ENCODE data around the gene JAKMIP3. TPM values are rescaled to one million over a fixed set of nuclear protein-coding genes. Genes with fewer than 3 reads are reported as not detected.

The JAKMIP3 gene
- total RNA-seq, 1 experiment from 2014 or later: 5.6 TPM

- TF ChIP-seq EZH2 (IDR thresholded peaks at IDR 0.05; ENCODE audit: low read depth): no peak
- TF ChIP-seq CTCF (conservative IDR thresholded peaks at IDR 0.05): no peak
These were observed 43.8 kb downstream of the JAKMIP3 start for GRCh38 chr10:132109341-132110110.

GRCh38 chr10:132110111-132110521 is 44.4 kb downstream of the JAKMIP3 start:
- Histone ChIP-seq H2AFZ (no peak overlapping the region), H3F3A (ENCODE audit: insufficient read depth, low read depth) (no peaks in the 10 kb centered on the region), H3K27me3 (ENCODE audit: insufficient read depth, low read depth) (no peaks in the 10 kb centered on the region), H4K20me1 (ENCODE audit: insufficient read depth) (no peaks in the 10 kb centered on the region), H3K27ac (no peak overlapping the region), H3K9me3 (ENCODE audit: insufficient read depth, low read depth) (no peaks in the 10 kb centered on the region), H3K79me2 (ENCODE audit: low read depth) (no peaks in the 10 kb centered on the region), H3K36me3 (ENCODE audit: low read depth) (no peaks in the 10 kb centered on the region), H3K4me1 (replicated peaks; ENCODE audit: insufficient read depth) (no peaks in the 10 kb centered on the region), H3K9me2 (ENCODE audit: insufficient read depth) (no peaks in the 10 kb centered on the region), H3K4me2 (no peak overlapping the region), H3K4me3 (no peak overlapping the region)
- no TSS peak for BruUV-seq (replicated peaks)
- ChIA-PET POLR2A (ENCODE audit: unreplicated experiment) (no interaction called here), CTCF (no interaction called here)
- intact Hi-C loops (cut with micrococcal nuclease; ENCODE audit: unreplicated experiment): no loop called here
- TF ChIP-seq EZH2 (IDR thresholded peaks at IDR 0.05; ENCODE audit: low read depth) (no peak), CTCF (conservative IDR thresholded peaks at IDR 0.05) (no peak)
- no peak for DNase-seq

More at GRCh38 chr10:132109341-132110110, 43.8 kb downstream of the JAKMIP3 start:
- no peaks in the 10 kb centered on the region for H3K9me2 ChIP-seq (ENCODE audit: insufficient read depth)
- no peak overlapping the region for H3K4me3 ChIP-seq
- ChIA-PET POLR2A (ENCODE audit: unreplicated experiment) (no interaction called here), CTCF (interaction anchor here (0.7 kb wide), 1 partner anchor 9 kb away, joined by 3 read pairs; no protein-coding TSS in a partner anchor)
- H4K20me1 ChIP-seq (ENCODE audit: insufficient read depth): no peaks in the 10 kb centered on the region
- H3K79me2 ChIP-seq (ENCODE audit: low read depth): no peaks in the 10 kb centered on the region
- H3K4me2 ChIP-seq: no peak overlapping the region
- H3K36me3 ChIP-seq (ENCODE audit: low read depth): no peaks in the 10 kb centered on the region
- H2AFZ ChIP-seq: no peak overlapping the region
- H3F3A ChIP-seq (ENCODE audit: insufficient read depth, low read depth): no peaks in the 10 kb centered on the region
- no peaks in the 10 kb centered on the region for H3K9me3 ChIP-seq (ENCODE audit: insufficient read depth, low read depth)
- no peaks in the 10 kb centered on the region for H3K4me1 ChIP-seq (replicated peaks; ENCODE audit: insufficient read depth)
- H3K27ac ChIP-seq: no peak overlapping the region
- no TSS peak for BruUV-seq (replicated peaks)
- no peaks in the 10 kb centered on the region for H3K27me3 ChIP-seq (ENCODE audit: insufficient read depth, low read depth)
- DNase-seq: no peak
- intact Hi-C loops (cut with micrococcal nuclease; ENCODE audit: unreplicated experiment): no loop called here

- DNase-seq: no peak
- BruUV-seq (replicated peaks): no TSS peak
- no peak overlapping the region for H3K27ac ChIP-seq
- H3K4me2 ChIP-seq: no peak overlapping the region
- no peaks in the 10 kb centered on the region for H3K36me3 ChIP-seq (ENCODE audit: low read depth)
- ChIA-PET POLR2A (ENCODE audit: unreplicated experiment) (no interaction called here), CTCF (no interaction called here)
- no peaks in the 10 kb centered on the region for H3K4me1 ChIP-seq (replicated peaks; ENCODE audit: insufficient read depth)
- no peaks in the 10 kb centered on the region for H3K27me3 ChIP-seq (ENCODE audit: insufficient read depth, low read depth)
- intact Hi-C loops (cut with micrococcal nuclease; ENCODE audit: unreplicated experiment): no loop called here
- H3F3A ChIP-seq (ENCODE audit: insufficient read depth, low read depth): no peaks in the 10 kb centered on the region
- no peaks in the 10 kb centered on the region for H3K9me2 ChIP-seq (ENCODE audit: insufficient read depth)
- no peak overlapping the region for H3K4me3 ChIP-seq
- TF ChIP-seq CTCF (conservative IDR thresholded peaks at IDR 0.05): no peak
- no peak for TF ChIP-seq EZH2 (IDR thresholded peaks at IDR 0.05; ENCODE audit: low read depth)
- no peaks in the 10 kb centered on the region for H4K20me1 ChIP-seq (ENCODE audit: insufficient read depth)
- H2AFZ ChIP-seq: no peak overlapping the region
- H3K79me2 ChIP-seq (ENCODE audit: low read depth): no peaks in the 10 kb centered on the region
- H3K9me3 ChIP-seq (ENCODE audit: insufficient read depth, low read depth): no peaks in the 10 kb centered on the region
These were observed 45.0 kb downstream of the JAKMIP3 start for GRCh38 chr10:132110713-132111112.
